Measurements from ENCODE around the gene SMARCD3.

DNA sequence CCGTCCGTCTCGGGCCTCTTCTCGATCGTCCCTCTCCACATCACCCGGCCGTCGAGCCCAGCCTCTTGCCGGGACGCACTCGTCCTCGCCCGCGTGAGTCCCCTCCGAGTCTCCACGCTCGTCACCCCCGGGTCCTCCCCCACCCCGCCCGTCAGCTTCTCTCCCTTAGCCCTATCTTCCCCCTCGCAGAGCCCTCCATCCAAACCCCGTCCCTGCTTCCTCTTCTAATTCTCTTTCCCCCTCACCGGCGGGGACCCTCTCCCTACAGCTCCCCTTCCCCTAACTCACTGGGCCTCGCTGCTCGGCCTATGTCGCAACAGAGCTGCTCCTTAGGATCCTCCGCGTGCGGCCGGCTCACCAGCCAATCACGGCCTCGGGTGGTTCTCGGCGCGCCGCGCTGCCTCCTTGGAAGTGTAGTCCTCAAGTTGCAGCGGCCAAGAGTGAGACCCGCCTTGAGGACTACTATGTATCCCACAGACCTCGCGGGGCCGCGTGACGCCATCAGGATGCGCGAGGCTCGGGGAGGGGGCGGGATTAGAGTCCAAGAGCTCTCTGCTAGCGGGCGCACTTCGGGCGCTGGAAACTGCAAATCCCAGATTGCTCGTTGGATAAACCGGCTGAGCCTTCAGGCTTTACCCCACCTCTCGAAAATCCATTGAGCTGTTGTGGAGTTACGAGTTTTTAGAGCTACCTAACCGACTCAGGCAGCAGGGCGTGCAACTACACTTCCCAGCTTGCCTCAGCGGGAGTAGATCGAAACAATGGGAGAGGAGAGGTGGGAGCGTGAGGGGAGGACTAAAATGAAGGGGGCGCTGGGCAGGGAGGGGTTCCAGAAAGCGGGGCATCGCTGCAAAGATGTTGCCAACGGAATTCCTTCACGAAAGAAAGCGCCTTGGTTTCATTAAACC lies 21.4 kb downstream of the SMARCD3 start, which contains the start of gene ABCF2:
- TF ChIP-seq, protein P1, sequence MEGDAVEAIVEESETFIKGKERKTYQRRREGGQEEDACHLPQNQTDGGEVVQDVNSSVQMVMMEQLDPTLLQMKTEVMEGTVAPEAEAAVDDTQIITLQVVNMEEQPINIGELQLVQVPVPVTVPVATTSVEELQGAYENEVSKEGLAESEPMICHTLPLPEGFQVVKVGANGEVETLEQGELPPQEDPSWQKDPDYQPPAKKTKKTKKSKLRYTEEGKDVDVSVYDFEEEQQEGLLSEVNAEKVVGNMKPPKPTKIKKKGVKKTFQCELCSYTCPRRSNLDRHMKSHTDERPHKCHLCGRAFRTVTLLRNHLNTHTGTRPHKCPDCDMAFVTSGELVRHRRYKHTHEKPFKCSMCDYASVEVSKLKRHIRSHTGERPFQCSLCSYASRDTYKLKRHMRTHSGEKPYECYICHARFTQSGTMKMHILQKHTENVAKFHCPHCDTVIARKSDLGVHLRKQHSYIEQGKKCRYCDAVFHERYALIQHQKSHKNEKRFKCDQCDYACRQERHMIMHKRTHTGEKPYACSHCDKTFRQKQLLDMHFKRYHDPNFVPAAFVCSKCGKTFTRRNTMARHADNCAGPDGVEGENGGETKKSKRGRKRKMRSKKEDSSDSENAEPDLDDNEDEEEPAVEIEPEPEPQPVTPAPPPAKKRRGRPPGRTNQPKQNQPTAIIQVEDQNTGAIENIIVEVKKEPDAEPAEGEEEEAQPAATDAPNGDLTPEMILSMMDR (conservative IDR thresholded peaks at IDR 0.05 in 1 of 2, IDR thresholded peaks at IDR 0.05 in 1 of 2; ENCODE audit: low read depth in 1 of 2, low read length in 2 of 2): peak in 1 of 2 donors; percentile 3
- no peak for TF ChIP-seq EZH2 (IDR thresholded peaks at IDR 0.05; ENCODE audit: low read length, missing control alignments)
